ENCODE data around the gene TIPARP. TPM values are rescaled to one million over a fixed set of nuclear protein-coding genes. Genes with fewer than 3 reads are reported as not detected.

TIPARP gene
- total and polyA plus RNA-seq, 2 donors (not counting 1 experiment from before 2014, with no cell fraction given), result 8.6 to 22.1 TPM

- TF ChIP-seq, protein P1, sequence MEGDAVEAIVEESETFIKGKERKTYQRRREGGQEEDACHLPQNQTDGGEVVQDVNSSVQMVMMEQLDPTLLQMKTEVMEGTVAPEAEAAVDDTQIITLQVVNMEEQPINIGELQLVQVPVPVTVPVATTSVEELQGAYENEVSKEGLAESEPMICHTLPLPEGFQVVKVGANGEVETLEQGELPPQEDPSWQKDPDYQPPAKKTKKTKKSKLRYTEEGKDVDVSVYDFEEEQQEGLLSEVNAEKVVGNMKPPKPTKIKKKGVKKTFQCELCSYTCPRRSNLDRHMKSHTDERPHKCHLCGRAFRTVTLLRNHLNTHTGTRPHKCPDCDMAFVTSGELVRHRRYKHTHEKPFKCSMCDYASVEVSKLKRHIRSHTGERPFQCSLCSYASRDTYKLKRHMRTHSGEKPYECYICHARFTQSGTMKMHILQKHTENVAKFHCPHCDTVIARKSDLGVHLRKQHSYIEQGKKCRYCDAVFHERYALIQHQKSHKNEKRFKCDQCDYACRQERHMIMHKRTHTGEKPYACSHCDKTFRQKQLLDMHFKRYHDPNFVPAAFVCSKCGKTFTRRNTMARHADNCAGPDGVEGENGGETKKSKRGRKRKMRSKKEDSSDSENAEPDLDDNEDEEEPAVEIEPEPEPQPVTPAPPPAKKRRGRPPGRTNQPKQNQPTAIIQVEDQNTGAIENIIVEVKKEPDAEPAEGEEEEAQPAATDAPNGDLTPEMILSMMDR (conservative IDR thresholded peaks at IDR 0.05 in 1 of 2, IDR thresholded peaks at IDR 0.05 in 1 of 2; ENCODE audit: low read depth in 1 of 2, low read length in 2 of 2), result no peak
- TF ChIP-seq EZH2 (IDR thresholded peaks at IDR 0.05; ENCODE audit: low read length, missing control alignments), result no peak
- H3K9ac ChIP-seq (ENCODE audit: insufficient read depth, low read length), result no peak overlapping the region
- no peaks in the 10 kb centered on the region for H3K27me3 ChIP-seq (ENCODE audit: control insufficient read depth, insufficient read depth, low read length)
Measured at GRCh38 chr3:156716105-156716862, 41.9 kb downstream of the TIPARP start.

GRCh38 chr3:156718622-156719306 lies 44.4 kb downstream of the TIPARP start:
- Histone ChIP-seq H3K9me3 (ENCODE audit: control insufficient read depth, insufficient read depth, low read depth, low read length) (no peaks in the 10 kb centered on the region), H3K4me2 (ENCODE audit: extremely low read depth, insufficient read depth, low read length) (no peak overlapping the region), H3K79me2 (ENCODE audit: control insufficient read depth, insufficient read depth, low read length) (no peaks in the 10 kb centered on the region), H2AFZ (ENCODE audit: low read length) (no peak overlapping the region), H3K36me3 (ENCODE audit: control insufficient read depth, insufficient read depth, low read length) (no peaks in the 10 kb centered on the region), H3K4me1 (ENCODE audit: control insufficient read depth, extremely low read depth, insufficient read depth, low read length) (no peaks in the 10 kb centered on the region), H4K20me1 (ENCODE audit: control insufficient read depth, extremely low read depth, insufficient read depth, low read length) (no peaks in the 10 kb centered on the region), H3K27me3 (ENCODE audit: control insufficient read depth, insufficient read depth, low read length) (no peaks in the 10 kb centered on the region), H3K9ac (ENCODE audit: insufficient read depth, low read length) (no peak overlapping the region), H3K27ac (ENCODE audit: insufficient read depth, low read length) (no peak overlapping the region), H3K4me3 (replicated peaks in 1 of 4; ENCODE audit: control extremely low read depth in 1 of 4, insufficient read depth in 1 of 4, low read depth in 3 of 4, low read length in 4 of 4) (no peak overlapping the region)
- peak in 1 of 2 donors; percentile 75 for DNase-seq (ENCODE audit: low read depth in 2 of 2)
- no peak for TF ChIP-seq EZH2 (IDR thresholded peaks at IDR 0.05; ENCODE audit: low read length, missing control alignments)
- TF ChIP-seq, protein P1 (conservative IDR thresholded peaks at IDR 0.05 in 1 of 2, IDR thresholded peaks at IDR 0.05 in 1 of 2; ENCODE audit: low read depth in 1 of 2, low read length in 2 of 2), result no peak

More at GRCh38 chr3:156716105-156716862, 41.9 kb downstream of the TIPARP start:
- no peaks in the 10 kb centered on the region for H4K20me1 ChIP-seq (ENCODE audit: control insufficient read depth, extremely low read depth, insufficient read depth, low read length)
- H3K79me2 ChIP-seq (ENCODE audit: control insufficient read depth, insufficient read depth, low read length), result no peaks in the 10 kb centered on the region
- no peaks in the 10 kb centered on the region for H3K4me1 ChIP-seq (ENCODE audit: control insufficient read depth, extremely low read depth, insufficient read depth, low read length)
- H3K4me2 ChIP-seq (ENCODE audit: extremely low read depth, insufficient read depth, low read length), result no peak overlapping the region
- H3K9me3 ChIP-seq (ENCODE audit: control insufficient read depth, insufficient read depth, low read depth, low read length), result no peaks in the 10 kb centered on the region
- no peak overlapping the region for H2AFZ ChIP-seq (ENCODE audit: low read length)
- no peak overlapping the region for H3K27ac ChIP-seq (ENCODE audit: insufficient read depth, low read length)
- no peaks in the 10 kb centered on the region for H3K36me3 ChIP-seq (ENCODE audit: control insufficient read depth, insufficient read depth, low read length)
- no peak overlapping the region for H3K4me3 ChIP-seq (replicated peaks in 1 of 4; ENCODE audit: control extremely low read depth in 1 of 4, insufficient read depth in 1 of 4, low read depth in 3 of 4, low read length in 4 of 4)
- DNase-seq (ENCODE audit: low read depth in 2 of 2), result no peak

- H3K27ac ChIP-seq (ENCODE audit: insufficient read depth, low read length), result no peak overlapping the region
- no peak for DNase-seq (ENCODE audit: low read depth in 2 of 2)
- H3K4me3 ChIP-seq (replicated peaks in 1 of 4; ENCODE audit: control extremely low read depth in 1 of 4, insufficient read depth in 1 of 4, low read depth in 3 of 4, low read length in 4 of 4), result no peak overlapping the region
- H3K9ac ChIP-seq (ENCODE audit: insufficient read depth, low read length), result no peak overlapping the region
- H3K9me3 ChIP-seq (ENCODE audit: control insufficient read depth, insufficient read depth, low read depth, low read length), result no peaks in the 10 kb centered on the region
- H2AFZ ChIP-seq (ENCODE audit: low read length), result no peak overlapping the region
- H3K4me2 ChIP-seq (ENCODE audit: extremely low read depth, insufficient read depth, low read length), result no peak overlapping the region
- H4K20me1 ChIP-seq (ENCODE audit: control insufficient read depth, extremely low read depth, insufficient read depth, low read length), result no peaks in the 10 kb centered on the region
- no peak for TF ChIP-seq EZH2 (IDR thresholded peaks at IDR 0.05; ENCODE audit: low read length, missing control alignments)
- TF ChIP-seq, protein P1 (conservative IDR thresholded peaks at IDR 0.05 in 1 of 2, IDR thresholded peaks at IDR 0.05 in 1 of 2; ENCODE audit: low read depth in 1 of 2, low read length in 2 of 2), result no peak
- H3K79me2 ChIP-seq (ENCODE audit: control insufficient read depth, insufficient read depth, low read length), result no peaks in the 10 kb centered on the region
- H3K27me3 ChIP-seq (ENCODE audit: control insufficient read depth, insufficient read depth, low read length), result no peaks in the 10 kb centered on the region
- H3K4me1 ChIP-seq (ENCODE audit: control insufficient read depth, extremely low read depth, insufficient read depth, low read length), result no peaks in the 10 kb centered on the region
- no peaks in the 10 kb centered on the region for H3K36me3 ChIP-seq (ENCODE audit: control insufficient read depth, insufficient read depth, low read length)
Measured at GRCh38 chr3:156720826-156721225, 46.4 kb downstream of the TIPARP start.
